GM12878 (cell line): ENCODE results near the gene TMEM127. TPM values are rescaled to one million over a fixed set of nuclear protein-coding genes. Genes with fewer than 3 reads are reported as not detected.
"Not testable (repeated sequence)": the region's sequence is repeated elsewhere in the genome, so short reads cannot be mapped to it uniquely, and the experiment has no call there.

Experiments
- ATAC-seq: fragments of 200-7000 bp; cut with Tn5 transposase; 3 replicates; pipeline ENCODE4 v1.9.1; 2020; ENCODE audit warnings: mild to moderate bottlenecking, moderate library complexity
- BruUV-seq: library from RNA; stranded (reverse); fragments of 400-500 nt; replicated peaks from 2 replicates; lab custom pipeline; 2021; lab: Mats Ljungman, UMichigan
- CTCF ChIA-PET: fragments of 300-600 bp; sonication (Branson Sonifier 250); formaldehyde crosslinking; extraction: SDS; loops from one replicate; lab custom pipeline; 2021; ENCODE audit warnings: inconsistent platforms; lab: Yijun Ruan, JAX
- POLR2A ChIA-PET: fragments of 350-600 bp; formaldehyde crosslinking; extraction: SDS; loops from one replicate; lab custom pipeline; 2021; ENCODE audit warnings: inconsistent platforms; lab: Charles Lee
- RAD21 ChIA-PET: fragments of 300-600 bp; sonication (Branson Sonifier 250); formaldehyde crosslinking; loops from one replicate; lab custom pipeline; 2023; ENCODE audit warnings: antibody characterized with exemption; ENCODE audit not compliant: unreplicated experiment; lab: Charles Lee
- SMC1A ChIA-PET: fragments of 300-600 bp; sonication (Branson Sonifier 250); formaldehyde crosslinking; loops from one replicate; lab custom pipeline; 2023; ENCODE audit not compliant: unreplicated experiment, uncharacterized antibody; lab: Charles Lee
- DNase-seq: peaks from one replicate; pipeline ENCODE4 v3.0.0-alpha.2; 2011; ENCODE audit warnings: low read depth, low spot score
- FAIRE-seq: peaks from 3 replicates; lab custom pipeline; 2011; peaks lifted over from hg19 to GRCh38; lab: Jason Lieb, UNC
- H2AFZ ChIP-seq: 2 replicates; pipeline ENCODE4 v1.6.0; 2011; ENCODE audit warnings: low read depth, low read length, control low read depth; ENCODE audit not compliant: control insufficient read depth
- H3K27ac ChIP-seq: 2 replicates; pipeline ENCODE4 v1.5.1; 2011; ENCODE audit warnings: control low read depth; ENCODE audit not compliant: control insufficient read depth, insufficient read depth
- H3K27me3 ChIP-seq, 2 experiments: replicated peaks in 1 of 2; 2 replicates each; pipeline versions ENCODE4 v1.6.0 to v1.6.1; 2011; ENCODE audit warnings: low read length in 1 of 2; ENCODE audit not compliant: control insufficient read depth in 2 of 2, insufficient read depth in 2 of 2
- H3K36me3 ChIP-seq, 2 experiments: 2 replicates each; pipeline ENCODE4 v1.5.1; 2011; ENCODE audit warnings: low read length in 1 of 2; ENCODE audit not compliant: control insufficient read depth in 2 of 2, insufficient read depth in 2 of 2
- H3K4me1 ChIP-seq: 2 replicates; pipeline ENCODE4 v1.6.1; 2011; ENCODE audit warnings: mild to moderate bottlenecking, low read length, moderate library complexity, mixed read lengths; ENCODE audit not compliant: control insufficient read depth, insufficient read depth
- H3K4me2 ChIP-seq: 2 replicates; pipeline ENCODE4 v1.6.0; 2011; ENCODE audit warnings: control low read depth; ENCODE audit not compliant: control insufficient read depth, insufficient read depth
- H3K4me3 ChIP-seq: fragments of 200-600 bp; sonication (generic); 2 replicates; pipeline ENCODE4 v1.5.1; 2016
- H3K79me2 ChIP-seq: 2 replicates; pipeline ENCODE4 v1.6.0; 2011; ENCODE audit warnings: low read length; ENCODE audit not compliant: control insufficient read depth, insufficient read depth
- H3K9ac ChIP-seq: 2 replicates; pipeline ENCODE4 v1.8.0; 2011; ENCODE audit warnings: low read length, control low read depth, mixed read lengths; ENCODE audit not compliant: control insufficient read depth, insufficient read depth
- H3K9me3 ChIP-seq: replicated peaks from 3 replicates; pipeline ENCODE4 v1.5.1; 2011; ENCODE audit warnings: mild to moderate bottlenecking, low read length; ENCODE audit not compliant: control insufficient read depth, insufficient read depth
- H4K20me1 ChIP-seq: 2 replicates; pipeline ENCODE4 v1.6.0; 2011; ENCODE audit not compliant: control insufficient read depth, insufficient read depth
- BACH1 ChIP-seq: fragments of 450-650 bp; IDR thresholded peaks from 2 replicates; pipeline ENCODE4 v1.6.1; 2017; ENCODE audit warnings: mild to moderate bottlenecking, borderline replicate concordance
- EP300 ChIP-seq, 2 experiments: fragments of 150-350 bp in 1 of 2; IDR thresholded peaks; 2 replicates each; pipeline ENCODE4 v1.6.1; 2011 to 2012; ENCODE audit warnings: low read depth in 2 of 2, low read length in 2 of 2, borderline replicate concordance in 1 of 2, improper control_type of control experiment in 1 of 2, inconsistent platforms in 1 of 2; ENCODE audit not compliant: control insufficient read depth in 1 of 2
- HDGF ChIP-seq: fragments of 450-650 bp; IDR thresholded peaks from 2 replicates; pipeline ENCODE4 v1.6.1; 2016; ENCODE audit warnings: antibody characterized with exemption
- IKZF1 ChIP-seq: fragments of 450-650 bp; conservative IDR thresholded peaks from 2 replicates; pipeline ENCODE4 v1.6.1; 2017; ENCODE audit warnings: antibody characterized with exemption, mild to moderate bottlenecking
- IRF4 ChIP-seq: IDR thresholded peaks from 2 replicates; pipeline ENCODE4 v1.6.1; 2011; ENCODE audit warnings: low read depth, low read length
- MEF2B ChIP-seq: fragments of 450-650 bp; IDR thresholded peaks from 2 replicates; pipeline ENCODE4 v1.6.1; 2018; ENCODE audit warnings: mild to moderate bottlenecking, moderate library complexity; ENCODE audit not compliant: partially characterized antibody, poor library complexity, severe bottlenecking
- MYC ChIP-seq: IDR thresholded peaks from 2 replicates; pipeline ENCODE4 v1.6.1; 2011; ENCODE audit warnings: mild to moderate bottlenecking, low read length, moderate library complexity, inconsistent platforms; ENCODE audit not compliant: insufficient read depth, insufficient replicate concordance, insufficient read length, severe bottlenecking
- SIN3A ChIP-seq: IDR thresholded peaks from 2 replicates; pipeline ENCODE4 v1.6.1; 2012; ENCODE audit warnings: low read depth, low read length, improper control_type of control experiment
- SPI1 ChIP-seq: IDR thresholded peaks from 2 replicates; pipeline ENCODE4 v1.6.1; 2011; ENCODE audit warnings: low read depth, mild to moderate bottlenecking, low read length, moderate library complexity, borderline replicate concordance; ENCODE audit not compliant: insufficient read depth
- YY1 ChIP-seq: IDR thresholded peaks from 2 replicates; pipeline ENCODE4 v1.6.1; 2011; ENCODE audit warnings: low read depth, mild to moderate bottlenecking, low read length
- WGBS: methylation state at CpG from one replicate; pipeline ENCODE4 v1.1.6; 2016; ENCODE audit warnings: low lambda C conversion rate; ENCODE audit not compliant: insufficient replicate concordance, insufficient coverage; ENCODE audit errors: missing lambda C conversion rate; 5-methylcytosine and 5-hydroxymethylcytosine counted together
- in situ Hi-C: fragments of 300-500 bp; cut with MboI; formaldehyde crosslinking; loops from 9 replicates; pipeline ENCODE4 v1.14.3; 2018; ENCODE audit warnings: mixed read lengths
- intact Hi-C: fragments of 100-400 bp; cut with micrococcal nuclease; formaldehyde crosslinking; loops from one replicate; pipeline ENCODE4 v1.14.2; 2022; ENCODE audit not compliant: unreplicated experiment
- polyA plus RNA-seq, 11 experiments: library from polyadenylated mRNA; depleted of rRNA in 4 of 11; unstranded in 6 of 11; stranded (reverse) in 5 of 11; fragments of >200 nt; fragmentation: Nextera tagmentation in 4 of 11; fragmentation: Illumina TruSeq in 1 of 11; extraction: Ambion mirVana in 4 of 11; extraction: Trizol in 1 of 11; gene quantifications; 1 replicate in 1 of 11; 2 replicates in 10 of 11; pipeline versions ENCODE4 v1.2.1 to v1.2.3, GENCODE V29; 2011 to 2016; ENCODE audit warnings: inconsistent platforms in 2 of 11, missing spikeins in 2 of 11, low read depth in 1 of 11
- total RNA-seq, 4 experiments: library from RNA; depleted of rRNA in 3 of 4; stranded (reverse); fragments of >200 nt in 3 of 4; fragmentation: Illumina TruSeq in 1 of 4; extraction: Trizol in 1 of 4; gene quantifications; 2 replicates each; pipeline versions ENCODE4 v1.2.1 to v1.2.3, GENCODE V29; 2013 to 2021

Gene TMEM127
- total and polyA plus RNA-seq, 10 of the 15 experiments (the other 5 are each of a cell fraction or from before 2014, with no cell fraction given) = 2.6 to 27.2 (median 17.7) TPM

- peak; percentile 44; the same call in 1 of the 2 replicates for TF ChIP-seq BACH1
- TF ChIP-seq MEF2B = peak; percentile 82
- peak; percentile 81 for TF ChIP-seq IRF4
- no peak for TF ChIP-seq SIN3A
- peak; percentile 93 for TF ChIP-seq IKZF1
- peak; percentile 25; the same call in 1 of the 2 replicates for TF ChIP-seq HDGF
- TF ChIP-seq MYC = no peak
- TF ChIP-seq YY1 = peak; percentile 21; the same call in 1 of the 2 replicates
- peak; percentile 99 for TF ChIP-seq SPI1
- peak; percentile 73 to 85; a peak in 3 of 4 replicates for TF ChIP-seq EP300 (IDR thresholded peaks at IDR 0.05; ENCODE audit: borderline replicate concordance in 1 of 2, control insufficient read depth in 1 of 2, low read depth in 2 of 2, low read length in 2 of 2)
- TF ChIP-seq, all 136 proteins: peak for 36
These were observed 40.7 kb downstream of the TMEM127 start (continued) for GRCh38 chr2:96225016-96225533.

DNA sequence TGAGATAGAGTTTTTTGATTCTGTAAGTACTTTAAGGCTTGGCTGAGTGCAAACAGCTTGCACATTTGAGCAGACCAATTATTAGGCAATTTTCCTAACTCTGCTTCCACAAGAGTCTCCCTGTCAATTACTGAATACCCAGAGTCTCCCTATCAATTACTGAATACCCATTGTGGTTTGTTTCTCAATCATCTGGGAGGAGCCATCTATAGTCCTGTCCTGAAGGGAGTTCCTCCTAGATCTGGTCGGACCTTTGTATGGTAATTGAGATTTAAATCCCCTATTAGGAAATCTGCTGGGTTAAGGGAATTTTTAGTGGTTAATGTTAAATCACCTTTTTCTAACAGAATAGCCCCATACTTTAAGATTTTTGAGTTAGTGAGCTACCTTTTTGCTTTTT lies 44.7 kb downstream of the TMEM127 start:
- H3K27ac ChIP-seq, RAD21 ChIA-PET, ATAC-seq, H3K9me3 ChIP-seq, H3K36me3 ChIP-seq, H3K4me2 ChIP-seq, BruUV-seq, intact Hi-C loops, in situ Hi-C loops, H3K27me3 ChIP-seq, CTCF ChIA-PET, H4K20me1 ChIP-seq, H3K79me2 ChIP-seq, SMC1A ChIA-PET, H2AFZ ChIP-seq, DNase-seq, FAIRE-seq, H3K4me3 ChIP-seq, H3K9ac ChIP-seq: not testable (repeated sequence)
- H3K4me1 ChIP-seq = peaks cover 17% of the 10 kb centered on the region
- POLR2A ChIA-PET = interaction anchor here (0.9 to 10.0 kb wide), 2 partner anchors 12 to 26 kb away, joined by 3 to 66 read pairs; partner anchors contain the start of gene STARD7
- WGBS = 95% methylated on average over 1 of the region's 1 CpG

DNA sequence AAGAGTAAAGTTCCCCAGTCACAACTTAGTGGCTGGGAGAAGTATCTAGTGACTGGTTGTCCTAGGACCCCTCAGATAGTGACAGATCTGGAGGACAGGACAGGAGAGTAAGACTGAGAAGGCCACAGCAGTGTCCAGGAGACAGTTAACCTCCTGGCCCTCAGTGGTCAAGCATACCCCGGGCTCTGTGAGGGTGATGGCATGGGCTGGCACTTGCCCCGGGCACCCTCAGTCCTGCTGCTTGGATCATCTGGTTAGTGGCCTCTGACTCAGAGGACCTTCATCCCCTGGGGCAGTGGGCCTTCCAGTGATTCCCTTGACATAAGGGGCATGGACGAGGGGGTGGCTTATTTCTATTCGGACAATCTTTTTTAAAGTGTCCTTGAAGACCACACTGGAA lies 45.8 kb downstream of the TMEM127 start:
- H3K4me2 ChIP-seq, H3K9ac ChIP-seq, H3K27me3 ChIP-seq, CTCF ChIA-PET, H3K36me3 ChIP-seq, FAIRE-seq, H3K27ac ChIP-seq, H4K20me1 ChIP-seq, intact Hi-C loops, H3K4me1 ChIP-seq, H3K9me3 ChIP-seq, in situ Hi-C loops, H2AFZ ChIP-seq, DNase-seq, RAD21 ChIA-PET, POLR2A ChIA-PET, BruUV-seq, H3K4me3 ChIP-seq, ATAC-seq, H3K79me2 ChIP-seq: not testable (repeated sequence)
- WGBS = 83% methylated on average over 4 of the region's 4 CpGs
- SMC1A ChIA-PET = interaction anchor here (0.7 kb wide), 1 partner anchor 8 kb away, joined by 4 read pairs; no protein-coding TSS in a partner anchor
